Activated CD8-positive, alpha-beta T cell treated with anti-CD3 and anti-CD28 coated beads for 36 hours (primary cell): ENCODE results near the gene APOA5. TPM values are rescaled to one million over a fixed set of nuclear protein-coding genes. Genes with fewer than 3 reads are reported as not detected.

ENCODE experiments used
- ATAC-seq: fragments of 200-7000 bp; cut with Tn5 transposase; one replicate; pipeline ENCODE4 v1.10.0; 2021; ENCODE audit warnings: mild to moderate bottlenecking, moderate library complexity
- CTCF ChIA-PET: fragments of 350-600 bp; sonication (Branson Sonifier 250); formaldehyde crosslinking; loops from one replicate; lab custom pipeline; 2021; ENCODE audit warnings: antibody characterized with exemption; lab: Charles Lee
- POLR2A ChIA-PET: fragments of 350-600 bp; sonication (Branson Sonifier 250); formaldehyde crosslinking; loops from one replicate; lab custom pipeline; 2021; ENCODE audit warnings: antibody characterized with exemption; lab: Charles Lee
- DNase-seq: peaks from one replicate; pipeline ENCODE4 v3.0.0-alpha.2; 2020
- H3K27ac Mint-ChIP-seq: one replicate; pipeline ENCODE4 v1.8.0; 2021; ENCODE audit warnings: mild to moderate bottlenecking, mixed read lengths
- H3K27me3 Mint-ChIP-seq: one replicate; pipeline ENCODE4 v1.8.0; 2021; ENCODE audit warnings: mixed read lengths
- H3K36me3 Mint-ChIP-seq: one replicate; pipeline ENCODE4 v1.8.0; 2021; ENCODE audit warnings: low read depth, mixed read lengths
- H3K4me1 Mint-ChIP-seq: one replicate; pipeline ENCODE4 v1.8.0; 2021; ENCODE audit warnings: low read depth, mixed read lengths
- H3K4me3 Mint-ChIP-seq: one replicate; pipeline ENCODE4 v1.8.0; 2021; ENCODE audit warnings: mild to moderate bottlenecking, moderate library complexity, mixed read lengths
- H3K9me3 Mint-ChIP-seq: one replicate; pipeline ENCODE4 v1.8.0; 2021; ENCODE audit warnings: mixed read lengths
- intact Hi-C: fragments of 100-400 bp; cut with micrococcal nuclease; formaldehyde crosslinking; loops from one replicate; pipeline ENCODE4 v1.10.0; 2022
- total RNA-seq, 2 experiments: library from RNA; stranded (reverse); gene quantifications; one replicate each; pipeline ENCODE4 v1.2.3, GENCODE V29; 2021
- TF ChIP-seq, protein P1 (sequence below): fragments of 200-600 bp; IDR thresholded peaks from one replicate; pipeline ENCODE4 v1.8.0; 2022; ENCODE audit warnings: antibody characterized with exemption, mild to moderate bottlenecking

The APOA5 gene
- total RNA-seq, 2 experiments from 2014 or later = not detected

- ChIA-PET POLR2A (interaction anchor here (1.2 kb wide), 1 partner anchor 9 kb away, joined by 5 read pairs; no protein-coding TSS in a partner anchor), CTCF (interaction anchor here (1.0 to 4.3 kb wide), 4 partner anchors 9 to 93 kb away, joined by 4 to 48 read pairs (median 14); no protein-coding TSS in a partner anchor)
- Mint-ChIP-seq H3K4me3 (no peak overlapping the region), H3K27ac (no peak overlapping the region), H3K36me3 (peaks cover 10% of the 10 kb centered on the region), H3K4me1 (peaks cover 5% of the 10 kb centered on the region), H3K27me3 (no peaks in the 10 kb centered on the region), H3K9me3 (no peaks in the 10 kb centered on the region)
- intact Hi-C loops = no loop called here
- TF ChIP-seq, protein P1, sequence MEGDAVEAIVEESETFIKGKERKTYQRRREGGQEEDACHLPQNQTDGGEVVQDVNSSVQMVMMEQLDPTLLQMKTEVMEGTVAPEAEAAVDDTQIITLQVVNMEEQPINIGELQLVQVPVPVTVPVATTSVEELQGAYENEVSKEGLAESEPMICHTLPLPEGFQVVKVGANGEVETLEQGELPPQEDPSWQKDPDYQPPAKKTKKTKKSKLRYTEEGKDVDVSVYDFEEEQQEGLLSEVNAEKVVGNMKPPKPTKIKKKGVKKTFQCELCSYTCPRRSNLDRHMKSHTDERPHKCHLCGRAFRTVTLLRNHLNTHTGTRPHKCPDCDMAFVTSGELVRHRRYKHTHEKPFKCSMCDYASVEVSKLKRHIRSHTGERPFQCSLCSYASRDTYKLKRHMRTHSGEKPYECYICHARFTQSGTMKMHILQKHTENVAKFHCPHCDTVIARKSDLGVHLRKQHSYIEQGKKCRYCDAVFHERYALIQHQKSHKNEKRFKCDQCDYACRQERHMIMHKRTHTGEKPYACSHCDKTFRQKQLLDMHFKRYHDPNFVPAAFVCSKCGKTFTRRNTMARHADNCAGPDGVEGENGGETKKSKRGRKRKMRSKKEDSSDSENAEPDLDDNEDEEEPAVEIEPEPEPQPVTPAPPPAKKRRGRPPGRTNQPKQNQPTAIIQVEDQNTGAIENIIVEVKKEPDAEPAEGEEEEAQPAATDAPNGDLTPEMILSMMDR = no peak
- no peak for ATAC-seq
- DNase-seq = no peak
These were observed 49.6 kb downstream of the APOA5 start for GRCh38 chr11:116742104-116742503.

DNA sequence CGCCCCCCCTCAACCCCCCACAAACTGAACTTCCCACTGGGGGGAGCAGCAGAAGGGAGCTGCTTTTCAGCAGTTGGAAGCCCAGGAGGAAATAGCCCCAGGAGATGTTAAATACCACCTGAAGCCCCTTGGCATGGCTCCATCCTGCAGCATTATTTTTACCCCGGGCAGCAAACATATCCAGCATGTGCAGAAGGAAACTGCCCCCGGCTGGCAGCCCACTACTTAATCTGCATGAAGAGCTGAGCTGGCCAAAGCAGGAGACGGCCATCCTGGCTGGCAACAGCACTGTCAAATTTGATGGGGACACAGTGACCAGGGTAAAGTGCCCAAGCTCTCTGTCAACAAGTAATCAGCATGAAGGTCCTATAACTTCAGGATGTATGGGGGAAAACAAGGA is 50.9 kb downstream of the APOA5 start:
- intact Hi-C loops = no loop called here
- ChIA-PET POLR2A (no interaction called here), CTCF (interaction anchor here (4.3 kb wide), 1 partner anchor 7 kb away, joined by 48 read pairs; no protein-coding TSS in a partner anchor)
- Mint-ChIP-seq H3K9me3 (no peaks in the 10 kb centered on the region), H3K4me1 (peaks cover 5% of the 10 kb centered on the region), H3K27ac (no peak overlapping the region), H3K4me3 (no peak overlapping the region), H3K27me3 (no peaks in the 10 kb centered on the region), H3K36me3 (peaks cover 5% of the 10 kb centered on the region)
- DNase-seq (no peak), ATAC-seq (no peak)
- TF ChIP-seq, protein P1 = no peak

Other genes starting within 250 kb of the APOA5 start
- 10 to 100 TPM; 26.6 to 28.6 TPM for gene BUD13, start 18.9 kb downstream of the APOA5 start, total RNA-seq
- gene ZPR1, start 3.9 kb downstream of the APOA5 start, total RNA-seq = 10 to 100 TPM; 89.9 TPM
- not detected for gene APOA4, start 31.4 kb upstream of the APOA5 start, total RNA-seq
- gene APOC3, start 38.0 kb upstream of the APOA5 start, total RNA-seq = not detected
- not detected for gene APOA1, start 45.7 kb upstream of the APOA5 start, total RNA-seq